Upper lobe of left lung (tissue), 6 donors: ENCODE data around the gene DARS2. TPM values are rescaled to one million over a fixed set of nuclear protein-coding genes. Genes with fewer than 3 reads are reported as not detected.

Experiments used
- ATAC-seq, 2 donors: fragments of 200-7000 bp; cut with Tn5 transposase; one replicate each; pipeline ENCODE4 v1.9.1; 2022; ENCODE audit warnings: mild to moderate bottlenecking in 2 of 2, moderate library complexity in 2 of 2; ENCODE audit not compliant: low FRiP score in 2 of 2
- DNase-seq, 2 donors: peaks; one replicate each; pipeline ENCODE4 v3.0.0-alpha.2; 2019 to 2020
- H3K27ac ChIP-seq, 4 donors: fragments of 200-600 bp; sonication (generic); one replicate each; pipeline ENCODE4 v1.5.1; 2016 to 2019
- H3K27me3 ChIP-seq, 4 donors: fragments of 200-600 bp; sonication (generic); one replicate each; pipeline ENCODE4 v1.5.1; 2017 to 2019
- H3K36me3 ChIP-seq, 4 donors: fragments of 200-600 bp; sonication (generic); one replicate each; pipeline ENCODE4 v1.5.1; 2016 to 2019
- H3K4me1 ChIP-seq, 4 donors: fragments of 200-600 bp; sonication (generic); one replicate each; pipeline ENCODE4 v1.5.1; 2018 to 2019
- H3K4me3 ChIP-seq, 4 donors: fragments of 200-600 bp; sonication (generic); one replicate each; pipeline ENCODE4 v1.5.1; 2017 to 2019; ENCODE audit warnings: mild to moderate bottlenecking in 2 of 4, moderate library complexity in 1 of 4
- H3K9me3 ChIP-seq, 4 donors: fragments of 200-600 bp; sonication (generic); one replicate each; pipeline ENCODE4 v1.5.1; 2018 to 2019
- EP300 ChIP-seq, 4 donors: sonication (generic); formaldehyde crosslinking; IDR thresholded peaks; one replicate each; pipeline ENCODE4 v1.5.1; 2017; ENCODE audit warnings: antibody characterized with exemption in 4 of 4, control low read depth in 2 of 4
- POLR2A ChIP-seq, 4 donors: fragments of 450-650 bp; IDR thresholded peaks; one replicate each; pipeline ENCODE4 v1.5.1; 2016 to 2017; ENCODE audit warnings: antibody characterized with exemption in 4 of 4, mild to moderate bottlenecking in 2 of 4
- POLR2AphosphoS5 ChIP-seq, 2 donors: sonication (generic); formaldehyde crosslinking; IDR thresholded peaks; one replicate each; pipeline ENCODE4 v1.5.1; 2017; ENCODE audit warnings: antibody characterized with exemption in 2 of 2
- WGBS, 2 donors: methylation state at CpG; one replicate each; pipeline ENCODE4 v1.1.5; 2017 to 2018; 5-methylcytosine and 5-hydroxymethylcytosine counted together
- small RNA-seq, 4 donors: library from RNA; depleted of rRNA; stranded (forward); fragments of <200 nt; gene quantifications; one replicate each; pipeline ENCODE3, GENCODE V24; 2016
- total RNA-seq, 6 donors: library from RNA; depleted of rRNA in 4 of 6; stranded (reverse); fragments of >200 nt in 4 of 6; gene quantifications; one replicate each; pipeline versions ENCODE4 v1.1.0 to v1.2.1, GENCODE V29; 2016 to 2021
- TF ChIP-seq, protein P1 (sequence below), 6 experiments: fragments of 450-650 bp in 4 of 6; fragments of 200-600 bp in 2 of 6; sonication (generic) in 2 of 6; IDR thresholded peaks; one replicate each; pipeline ENCODE4 v1.5.1; 2016 to 2019; ENCODE audit warnings: antibody characterized with exemption in 6 of 6
- donor health status: DM: no; HTN: no; CAD: no; lungs with moderate emphysema.
- donor health status: DM: no; HTN: yes; CAD: no; lungs with severe emphysema.

Gene DARS2
- total RNA-seq, 6 donors from 2014 or later: 7.3 to 19.1 (median 12.5) TPM

GRCh38 chr1:173900992-173901391 is 76.5 kb downstream of the DARS2 start:
- WGBS, 2 donors: 45 to 48% methylated on average over 3 of the region's 3 CpGs
- DNase-seq (no peak), ATAC-seq (no peak)
- no peaks in the 10 kb centered on the region for H3K36me3 ChIP-seq
- peaks cover 0 to 8% (median 1%) of the 10 kb centered on the region in 4 donors for H3K4me1 ChIP-seq
- TF ChIP-seq EP300 (IDR thresholded peaks at IDR 0.05): no peak
- no peak for TF ChIP-seq POLR2A (IDR thresholded peaks at IDR 0.05)
- TF ChIP-seq, protein P1, sequence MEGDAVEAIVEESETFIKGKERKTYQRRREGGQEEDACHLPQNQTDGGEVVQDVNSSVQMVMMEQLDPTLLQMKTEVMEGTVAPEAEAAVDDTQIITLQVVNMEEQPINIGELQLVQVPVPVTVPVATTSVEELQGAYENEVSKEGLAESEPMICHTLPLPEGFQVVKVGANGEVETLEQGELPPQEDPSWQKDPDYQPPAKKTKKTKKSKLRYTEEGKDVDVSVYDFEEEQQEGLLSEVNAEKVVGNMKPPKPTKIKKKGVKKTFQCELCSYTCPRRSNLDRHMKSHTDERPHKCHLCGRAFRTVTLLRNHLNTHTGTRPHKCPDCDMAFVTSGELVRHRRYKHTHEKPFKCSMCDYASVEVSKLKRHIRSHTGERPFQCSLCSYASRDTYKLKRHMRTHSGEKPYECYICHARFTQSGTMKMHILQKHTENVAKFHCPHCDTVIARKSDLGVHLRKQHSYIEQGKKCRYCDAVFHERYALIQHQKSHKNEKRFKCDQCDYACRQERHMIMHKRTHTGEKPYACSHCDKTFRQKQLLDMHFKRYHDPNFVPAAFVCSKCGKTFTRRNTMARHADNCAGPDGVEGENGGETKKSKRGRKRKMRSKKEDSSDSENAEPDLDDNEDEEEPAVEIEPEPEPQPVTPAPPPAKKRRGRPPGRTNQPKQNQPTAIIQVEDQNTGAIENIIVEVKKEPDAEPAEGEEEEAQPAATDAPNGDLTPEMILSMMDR (IDR thresholded peaks at IDR 0.05): no peak
- TF ChIP-seq POLR2AphosphoS5 (IDR thresholded peaks at IDR 0.05): no peak
- H3K27me3 ChIP-seq: no peaks in the 10 kb centered on the region
- no peak overlapping the region for H3K27ac ChIP-seq
- no peak overlapping the region for H3K4me3 ChIP-seq
- H3K9me3 ChIP-seq: no peaks in the 10 kb centered on the region

DNA sequence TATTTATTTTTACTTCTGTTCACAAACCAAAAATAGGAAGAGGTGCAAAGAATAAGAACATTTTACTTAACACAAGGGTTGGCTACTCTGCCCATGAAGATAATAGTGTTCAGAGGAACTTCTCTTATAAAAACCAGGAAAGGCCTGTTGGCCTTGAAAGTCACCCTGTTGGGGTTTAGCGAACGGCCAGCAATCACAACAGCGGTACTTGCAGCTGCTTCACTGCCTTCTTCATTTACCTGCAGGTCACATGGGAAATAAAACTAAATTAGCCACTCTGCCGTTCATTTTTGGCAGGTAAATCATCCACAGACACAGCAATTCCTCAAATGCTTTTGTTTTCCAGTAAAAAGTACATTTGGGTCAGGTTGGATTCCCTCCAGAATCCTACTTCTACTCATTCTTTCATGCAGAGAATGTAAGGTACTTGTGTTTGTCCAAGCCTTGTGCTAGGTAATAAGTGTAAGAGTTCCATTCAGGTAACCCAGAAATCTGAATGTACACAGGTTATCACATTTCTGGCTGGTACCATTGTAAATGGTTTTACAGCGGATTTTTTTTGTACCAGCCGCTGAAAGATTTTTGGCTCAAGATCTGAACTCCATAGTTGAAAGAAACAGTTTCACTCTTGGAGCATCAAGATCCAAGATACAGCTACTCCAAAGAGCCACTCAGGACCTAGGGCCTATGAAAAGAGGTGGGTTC is 79.5 kb downstream of the DARS2 start:
- no peak overlapping the region for H3K4me3 ChIP-seq
- no peak for ATAC-seq
- no peak overlapping the region for H3K27ac ChIP-seq
- H3K9me3 ChIP-seq: no peaks in the 10 kb centered on the region
- H3K36me3 ChIP-seq: no peaks in the 10 kb centered on the region
- no peak for DNase-seq
- no peaks in the 10 kb centered on the region for H3K27me3 ChIP-seq
- TF ChIP-seq, protein P1 (IDR thresholded peaks at IDR 0.05): no peak
- TF ChIP-seq POLR2AphosphoS5 (IDR thresholded peaks at IDR 0.05) (no peak), POLR2A (IDR thresholded peaks at IDR 0.05) (no peak), EP300 (IDR thresholded peaks at IDR 0.05) (no peak)
- H3K4me1 ChIP-seq: peaks cover 0 to 8% (median 1%) of the 10 kb centered on the region in 4 donors
- 68 to 74% methylated on average over 6 of the region's 6 CpGs for WGBS, 2 donors

Small RNA genes lying within 50 kb of the gene (small RNA-seq; reads per million reads assigned to genes)
- 0 reads per million in 4 donors for gene RF00019

Other genes starting within 250 kb of the DARS2 start
- gene SLC9C2, start 221.6 kb upstream of the DARS2 start, total RNA-seq: 1 to 10 TPM in 1 of 6 donors, under 1 TPM in 3, not detected in 2; 0.15 to 1.5 (median 0.76) TPM
- not detected for gene TEX50, start 189.3 kb upstream of the DARS2 start, total RNA-seq
- 10 to 100 TPM in 1 of 6 donors, 1 to 10 TPM in 5; 1.4 to 17.9 (median 5.2) TPM for gene ANKRD45, start 154.8 kb upstream of the DARS2 start, total RNA-seq
- gene KLHL20, start 109.7 kb upstream of the DARS2 start, total RNA-seq: 10 to 100 TPM in 5 of 6 donors, 1 to 10 TPM in 1; 8.5 to 37.8 (median 31.3) TPM
- 1 to 10 TPM; 1.8 to 8.4 (median 4.4) TPM for gene CENPL, start 210 bp downstream of the DARS2 start, total RNA-seq
- gene GAS5, start 43.3 kb downstream of the DARS2 start, total RNA-seq: 100 to 1,000 TPM; 169 to 367 (median 271) TPM
- 10 to 100 TPM in 4 of 6 donors, 1 to 10 TPM in 2; 5.3 to 17.8 (median 12.0) TPM for gene ZBTB37, start 43.7 kb downstream of the DARS2 start, total RNA-seq
- 1 to 10 TPM in 1 of 6 donors, under 1 TPM in 1, not detected in 4; 0.26 to 1.5 TPM for gene SERPINC1, start 92.7 kb downstream of the DARS2 start, total RNA-seq
- gene RC3H1, start 197.7 kb downstream of the DARS2 start, total RNA-seq: 10 to 100 TPM; 19.0 to 40.9 (median 31.4) TPM